Left ventricle myocardium inferior (tissue), 1 donor: Measurements from ENCODE around the gene TCF7L2. TPM values are rescaled to one million over a fixed set of nuclear protein-coding genes. Genes with fewer than 3 reads are reported as not detected.
"Not testable (repeated sequence)": the region's sequence is repeated elsewhere in the genome, so short reads cannot be mapped to it uniquely, and the experiment has no call there.

Experiments used
- DNase-seq: peaks from one replicate; pipeline ENCODE4 v3.0.0-alpha.2; 2020
- H3K27ac ChIP-seq: fragments of 200-600 bp; replicated peaks from 2 replicates; pipeline ENCODE4 v1.8.0; 2021
- H3K27me3 ChIP-seq: fragments of 200-600 bp; 2 replicates; pipeline ENCODE4 v1.8.0; 2021; ENCODE audit warnings: low read depth
- H3K36me3 ChIP-seq: fragments of 200-600 bp; 2 replicates; pipeline ENCODE4 v1.8.0; 2021
- H3K4me1 ChIP-seq: fragments of 200-600 bp; 2 replicates; pipeline ENCODE4 v1.8.0; 2021
- H3K4me3 ChIP-seq: fragments of 200-600 bp; 2 replicates; pipeline ENCODE4 v1.8.0; 2021; ENCODE audit warnings: mild to moderate bottlenecking, moderate library complexity
- H3K9me3 ChIP-seq: fragments of 200-600 bp; replicated peaks from 2 replicates; pipeline ENCODE4 v1.8.0; 2021
- CTCF ChIP-seq: fragments of 200-600 bp; IDR thresholded peaks from 2 replicates; pipeline ENCODE4 v1.8.0; 2021; ENCODE audit warnings: antibody characterized with exemption, mild to moderate bottlenecking, borderline replicate concordance
- intact Hi-C: fragments of 100-400 bp; cut with micrococcal nuclease; formaldehyde crosslinking; loops from one replicate; pipeline ENCODE4 v1.11.0; 2022
- total RNA-seq: library from RNA; stranded (reverse); fragmentation: NEBNext Ultra II Directional; extraction: Animal tissue kit (Norgen Biotek cat#: 25700); gene quantifications from one replicate; pipeline ENCODE4 v1.2.1, GENCODE V29; 2021
- donor health status: DM: no; HTN: yes; CAD: no; lungs with severe emphysema.

The TCF7L2 gene
- total RNA-seq, 1 donor from 2014 or later: 8.9 TPM

GRCh38 chr10:113108194-113108835 lies 158.3 kb downstream of the TCF7L2 start:
- Histone ChIP-seq H3K27ac (no peak overlapping the region), H3K36me3 (no peaks in the 10 kb centered on the region), H3K27me3 (no peaks in the 10 kb centered on the region), H3K4me3 (no peak overlapping the region), H3K9me3 (no peaks in the 10 kb centered on the region), H3K4me1 (peaks cover 19% of the 10 kb centered on the region)
- peak; percentile 60 for TF ChIP-seq CTCF
- intact Hi-C loops: no loop called here
- no peak for DNase-seq

GRCh38 chr10:113108948-113109347 lies 158.9 kb downstream of the TCF7L2 start:
- Histone ChIP-seq H3K4me1 (peaks cover 13% of the 10 kb centered on the region), H3K4me3 (no peak overlapping the region), H3K9me3 (no peaks in the 10 kb centered on the region), H3K27me3 (no peaks in the 10 kb centered on the region), H3K27ac (no peak overlapping the region), H3K36me3 (no peaks in the 10 kb centered on the region)
- no peak for DNase-seq
- no peak for TF ChIP-seq CTCF
- intact Hi-C loops: no loop called here

- H3K4me3 ChIP-seq, H3K9me3 ChIP-seq, H3K27me3 ChIP-seq, H3K27ac ChIP-seq, DNase-seq, H3K36me3 ChIP-seq, intact Hi-C loops: not testable (repeated sequence)
- H3K4me1 ChIP-seq: peaks cover 11% of the 10 kb centered on the region
Measured at GRCh38 chr10:113109482-113109881, 159.4 kb downstream of the TCF7L2 start.

GRCh38 chr10:113111260-113111659 lies 161.2 kb downstream of the TCF7L2 start:
- Histone ChIP-seq H3K27me3 (no peaks in the 10 kb centered on the region), H3K4me1 (peaks cover 11% of the 10 kb centered on the region), H3K9me3 (no peaks in the 10 kb centered on the region), H3K27ac (no peak overlapping the region), H3K4me3 (no peak overlapping the region), H3K36me3 (no peaks in the 10 kb centered on the region)
- no peak for DNase-seq
- TF ChIP-seq CTCF: no peak
- intact Hi-C loops: no loop called here

GRCh38 chr10:113111900-113112853 lies 162.1 kb downstream of the TCF7L2 start:
- Histone ChIP-seq H3K27me3 (no peaks in the 10 kb centered on the region), H3K36me3 (no peaks in the 10 kb centered on the region), H3K27ac (peak overlapping the region; percentile 7), H3K4me3 (no peak overlapping the region), H3K4me1 (peaks cover 4% of the 10 kb centered on the region), H3K9me3 (no peaks in the 10 kb centered on the region)
- intact Hi-C loops: no loop called here
- TF ChIP-seq CTCF: no peak
- no peak for DNase-seq

GRCh38 chr10:113113241-113113640 lies 163.2 kb downstream of the TCF7L2 start:
- no peak overlapping the region for H3K27ac ChIP-seq
- H3K36me3 ChIP-seq: no peaks in the 10 kb centered on the region
- DNase-seq: no peak
- intact Hi-C loops: no loop called here
- no peaks in the 10 kb centered on the region for H3K27me3 ChIP-seq
- no peaks in the 10 kb centered on the region for H3K9me3 ChIP-seq
- H3K4me1 ChIP-seq: peaks cover 4% of the 10 kb centered on the region
- no peak for TF ChIP-seq CTCF
- no peak overlapping the region for H3K4me3 ChIP-seq
